Upper lobe of left lung (tissue), 4 donors: ENCODE results near the gene CCIN.

ENCODE experiments used
- EP300 ChIP-seq, 4 donors: sonication (generic); formaldehyde crosslinking; IDR thresholded peaks; one replicate each; pipeline ENCODE4 v1.5.1; 2017; ENCODE audit warnings: antibody characterized with exemption in 4 of 4, control low read depth in 2 of 4
- POLR2A ChIP-seq, 4 donors: fragments of 450-650 bp; IDR thresholded peaks; one replicate each; pipeline ENCODE4 v1.5.1; 2016 to 2017; ENCODE audit warnings: antibody characterized with exemption in 4 of 4, mild to moderate bottlenecking in 2 of 4
- POLR2AphosphoS5 ChIP-seq, 2 donors: sonication (generic); formaldehyde crosslinking; IDR thresholded peaks; one replicate each; pipeline ENCODE4 v1.5.1; 2017; ENCODE audit warnings: antibody characterized with exemption in 2 of 2
- TF ChIP-seq, protein P1 (sequence below), 6 experiments: fragments of 450-650 bp in 4 of 6; fragments of 200-600 bp in 2 of 6; sonication (generic) in 2 of 6; IDR thresholded peaks; one replicate each; pipeline ENCODE4 v1.5.1; 2016 to 2019; ENCODE audit warnings: antibody characterized with exemption in 6 of 6

GRCh38 chr9:36177571-36177970 is 8.4 kb downstream of the CCIN start:
- TF ChIP-seq, protein P1, sequence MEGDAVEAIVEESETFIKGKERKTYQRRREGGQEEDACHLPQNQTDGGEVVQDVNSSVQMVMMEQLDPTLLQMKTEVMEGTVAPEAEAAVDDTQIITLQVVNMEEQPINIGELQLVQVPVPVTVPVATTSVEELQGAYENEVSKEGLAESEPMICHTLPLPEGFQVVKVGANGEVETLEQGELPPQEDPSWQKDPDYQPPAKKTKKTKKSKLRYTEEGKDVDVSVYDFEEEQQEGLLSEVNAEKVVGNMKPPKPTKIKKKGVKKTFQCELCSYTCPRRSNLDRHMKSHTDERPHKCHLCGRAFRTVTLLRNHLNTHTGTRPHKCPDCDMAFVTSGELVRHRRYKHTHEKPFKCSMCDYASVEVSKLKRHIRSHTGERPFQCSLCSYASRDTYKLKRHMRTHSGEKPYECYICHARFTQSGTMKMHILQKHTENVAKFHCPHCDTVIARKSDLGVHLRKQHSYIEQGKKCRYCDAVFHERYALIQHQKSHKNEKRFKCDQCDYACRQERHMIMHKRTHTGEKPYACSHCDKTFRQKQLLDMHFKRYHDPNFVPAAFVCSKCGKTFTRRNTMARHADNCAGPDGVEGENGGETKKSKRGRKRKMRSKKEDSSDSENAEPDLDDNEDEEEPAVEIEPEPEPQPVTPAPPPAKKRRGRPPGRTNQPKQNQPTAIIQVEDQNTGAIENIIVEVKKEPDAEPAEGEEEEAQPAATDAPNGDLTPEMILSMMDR (IDR thresholded peaks at IDR 0.05): no peak
- TF ChIP-seq POLR2A (IDR thresholded peaks at IDR 0.05) (no peak), EP300 (IDR thresholded peaks at IDR 0.05) (no peak), POLR2AphosphoS5 (IDR thresholded peaks at IDR 0.05) (no peak)
